ENCODE measurements around the gene DDX28.
"Not testable (repeated sequence)": the region's sequence is repeated elsewhere in the genome, so short reads cannot be mapped to it uniquely, and the experiment has no call there.

Gene DDX28

GRCh38 chr16:68015681-68016080 is 7.4 kb downstream of the DDX28 start, which contains the start of gene DPEP2NB:
Gene DPEP2NB (minus strand): TSS chr16:68015911. CDS start chr16:68015770, 141 bp downstream.
- no peaks in the 10 kb centered on the region for H3K27me3 ChIP-seq
- H3K9ac ChIP-seq: no peak within 1 kb of the TSS
- H3K27ac ChIP-seq: no peak within 1 kb of the TSS
- H3K9me3 ChIP-seq: no peaks in the 10 kb centered on the region
- H3K4me3 ChIP-seq: no peak within 1 kb of the TSS
- H4K20me1 ChIP-seq: no peaks in the 10 kb centered on the region
- H3K4me1 ChIP-seq: no peaks in the 10 kb centered on the region
- H3K4me2 ChIP-seq: no peak within 1 kb of the TSS
- TF ChIP-seq Cebpa-rat (IDR thresholded peaks at IDR 0.05): no peak
- H3K36me3 ChIP-seq: no peaks in the 10 kb centered on the region

GRCh38 chr16:68013440-68013839 is 9.6 kb downstream of the DDX28 start:
- H3K4me2 ChIP-seq: no peak overlapping the region
- no peak overlapping the region for H3K27ac ChIP-seq
- no peaks in the 10 kb centered on the region for H4K20me1 ChIP-seq
- no peak overlapping the region for H3K9ac ChIP-seq
- TF ChIP-seq Cebpa-rat (IDR thresholded peaks at IDR 0.05): no peak
- H3K9me3 ChIP-seq: no peaks in the 10 kb centered on the region
- no peak overlapping the region for H3K4me3 ChIP-seq
- no peaks in the 10 kb centered on the region for H3K4me1 ChIP-seq
- no peaks in the 10 kb centered on the region for H3K27me3 ChIP-seq
- no peaks in the 10 kb centered on the region for H3K36me3 ChIP-seq

- not testable (repeated sequence) for H3K27me3 ChIP-seq, H3K27ac ChIP-seq, H3K36me3 ChIP-seq, H3K4me3 ChIP-seq, H3K4me2 ChIP-seq, H3K4me1 ChIP-seq, H3K9me3 ChIP-seq, H3K9ac ChIP-seq, H4K20me1 ChIP-seq
Observed at GRCh38 chr16:68009872-68010271, 13.2 kb downstream of the DDX28 start.

GRCh38 chr16:68009157-68009735 is 13.8 kb downstream of the DDX28 start:
- Histone ChIP-seq H3K4me1 (no peaks in the 10 kb centered on the region; the same call in 1 of the 2 replicates), H3K9me3 (no peaks in the 10 kb centered on the region), H3K4me2 (no peak overlapping the region), H3K4me3 (no peak overlapping the region), H3K27ac (no peak overlapping the region), H4K20me1 (no peaks in the 10 kb centered on the region), H3K27me3 (no peaks in the 10 kb centered on the region), H3K9ac (no peak overlapping the region), H3K36me3 (no peaks in the 10 kb centered on the region)
- no peak for TF ChIP-seq Cebpa-rat (IDR thresholded peaks at IDR 0.05)

- Histone ChIP-seq H4K20me1 (no peaks in the 10 kb centered on the region), H3K4me2 (no peak overlapping the region), H3K9ac (no peak overlapping the region)
Observed at GRCh38 chr16:68005786-68006286, 17.2 kb downstream of the DDX28 start.

GRCh38 chr16:68005211-68005610 is 17.8 kb downstream of the DDX28 start:
- H3K36me3 ChIP-seq: no peaks in the 10 kb centered on the region
- H3K9me3 ChIP-seq: no peaks in the 10 kb centered on the region
- H3K27ac ChIP-seq: no peak overlapping the region
- H4K20me1 ChIP-seq: no peaks in the 10 kb centered on the region
- no peak for TF ChIP-seq Cebpa-rat (IDR thresholded peaks at IDR 0.05)
- H3K4me3 ChIP-seq: no peak overlapping the region
- H3K4me1 ChIP-seq: peaks cover 4% of the 10 kb centered on the region
- H3K9ac ChIP-seq: no peak overlapping the region
- no peaks in the 10 kb centered on the region for H3K27me3 ChIP-seq
- no peak overlapping the region for H3K4me2 ChIP-seq

More at GRCh38 chr16:68005786-68006286, 17.2 kb downstream of the DDX28 start:
- no peak for TF ChIP-seq Cebpa-rat (IDR thresholded peaks at IDR 0.05)
- Histone ChIP-seq H3K4me3 (no peak overlapping the region), H3K4me1 (no peaks in the 10 kb centered on the region; the same call in 1 of the 2 replicates), H3K27ac (no peak overlapping the region), H3K36me3 (no peaks in the 10 kb centered on the region), H3K9me3 (no peaks in the 10 kb centered on the region), H3K27me3 (no peaks in the 10 kb centered on the region)

GRCh38 chr16:68003031-68003430 is 20.0 kb downstream of the DDX28 start:
- no peaks in the 10 kb centered on the region for H3K36me3 ChIP-seq
- H3K4me2 ChIP-seq: no peak overlapping the region
- H3K4me3 ChIP-seq: no peak overlapping the region
- no peaks in the 10 kb centered on the region for H4K20me1 ChIP-seq
- no peak for TF ChIP-seq Cebpa-rat (IDR thresholded peaks at IDR 0.05)
- peaks cover 26% of the 10 kb centered on the region for H3K4me1 ChIP-seq
- H3K9me3 ChIP-seq: peaks cover 5% of the 10 kb centered on the region; the same call in 1 of the 2 replicates
- no peak overlapping the region for H3K9ac ChIP-seq
- no peak overlapping the region for H3K27ac ChIP-seq
- H3K27me3 ChIP-seq: no peaks in the 10 kb centered on the region

- Histone ChIP-seq H3K9ac (no peak overlapping the region), H3K9me3 (peaks cover 9% of the 10 kb centered on the region; the same call in 1 of the 2 replicates), H4K20me1 (no peaks in the 10 kb centered on the region), H3K36me3 (no peaks in the 10 kb centered on the region), H3K27me3 (no peaks in the 10 kb centered on the region), H3K27ac (0 out of 2 replicates have a peak overlapping the region, but pooled peaks have one; percentile 59), H3K4me2 (peak overlapping the region; percentile 82), H3K4me1 (peaks cover 26% of the 10 kb centered on the region), H3K4me3 (no peak overlapping the region)
- no peak for TF ChIP-seq Cebpa-rat (IDR thresholded peaks at IDR 0.05)
Observed at GRCh38 chr16:68000450-68000849, 22.6 kb downstream of the DDX28 start.

GRCh38 chr16:67999985-68000384 is 23.0 kb downstream of the DDX28 start:
- Histone ChIP-seq H3K27me3 (no peaks in the 10 kb centered on the region), H3K9ac (no peak overlapping the region), H3K4me1 (peaks cover 30% of the 10 kb centered on the region), H3K4me3 (no peak overlapping the region), H3K36me3 (no peaks in the 10 kb centered on the region), H3K9me3 (peaks cover 9% of the 10 kb centered on the region; the same call in 1 of the 2 replicates), H3K27ac (peak overlapping the region; percentile 59; the same call in 1 of the 2 replicates), H4K20me1 (no peaks in the 10 kb centered on the region), H3K4me2 (peak overlapping the region; percentile 82)
- TF ChIP-seq Cebpa-rat (IDR thresholded peaks at IDR 0.05): no peak

- peak within 1 kb of the TSS; percentile 59 for H3K27ac ChIP-seq
Observed at GRCh38 chr16:67998779-67999688, 24.0 kb downstream of the DDX28 start, which contains the start of gene DPEP2. Gene DPEP2 (minus strand): TSS chr16:67999484. CDS start chr16:67993212, 6,272 bp downstream.

GRCh38 chr16:67998231-67998778 is 24.7 kb downstream of the DDX28 start:
- H3K36me3 ChIP-seq, H3K27me3 ChIP-seq, H3K27ac ChIP-seq, H3K9ac ChIP-seq, H3K9me3 ChIP-seq, H4K20me1 ChIP-seq: not testable (repeated sequence)
- H3K4me2 ChIP-seq: peak overlapping the region; percentile 82
- H3K4me3 ChIP-seq: 0 out of 2 replicates have a peak overlapping the region, but pooled peaks have one; percentile 7
- peaks cover 46% of the 10 kb centered on the region for H3K4me1 ChIP-seq

More at GRCh38 chr16:67998779-67999688, 24.0 kb downstream of the DDX28 start, which contains the start of gene DPEP2:
- H3K9ac ChIP-seq: peak within 1 kb of the TSS; percentile 46; the same call in 1 of the 2 replicates
- H3K4me1 ChIP-seq: peaks cover 38% of the 10 kb centered on the region
- H3K36me3 ChIP-seq, H3K27me3 ChIP-seq, H3K9me3 ChIP-seq, H4K20me1 ChIP-seq: not testable (repeated sequence)
- H3K4me2 ChIP-seq: peak within 1 kb of the TSS; percentile 82
- H3K4me3 ChIP-seq: peak within 1 kb of the TSS; percentile 37
